Fibroblast of pulmonary artery (primary cell): Measurements from ENCODE around the gene GABRG3.

ENCODE experiments used
- DNase-seq: peaks from one replicate; pipeline ENCODE4 v3.0.0-alpha.2; 2010; ENCODE audit warnings: low read depth
- H3K4me3 ChIP-seq: replicated peaks from 2 replicates; pipeline ENCODE4 v1.5.1; 2011; ENCODE audit warnings: low read depth, mild to moderate bottlenecking, control low read depth, low read length, moderate library complexity
- CTCF ChIP-seq: IDR thresholded peaks from 2 replicates; pipeline ENCODE4 v1.5.1; 2011; ENCODE audit warnings: mild to moderate bottlenecking, control low read depth, low read length, inconsistent platforms; ENCODE audit errors: missing control alignments

Gene GABRG3

DNA sequence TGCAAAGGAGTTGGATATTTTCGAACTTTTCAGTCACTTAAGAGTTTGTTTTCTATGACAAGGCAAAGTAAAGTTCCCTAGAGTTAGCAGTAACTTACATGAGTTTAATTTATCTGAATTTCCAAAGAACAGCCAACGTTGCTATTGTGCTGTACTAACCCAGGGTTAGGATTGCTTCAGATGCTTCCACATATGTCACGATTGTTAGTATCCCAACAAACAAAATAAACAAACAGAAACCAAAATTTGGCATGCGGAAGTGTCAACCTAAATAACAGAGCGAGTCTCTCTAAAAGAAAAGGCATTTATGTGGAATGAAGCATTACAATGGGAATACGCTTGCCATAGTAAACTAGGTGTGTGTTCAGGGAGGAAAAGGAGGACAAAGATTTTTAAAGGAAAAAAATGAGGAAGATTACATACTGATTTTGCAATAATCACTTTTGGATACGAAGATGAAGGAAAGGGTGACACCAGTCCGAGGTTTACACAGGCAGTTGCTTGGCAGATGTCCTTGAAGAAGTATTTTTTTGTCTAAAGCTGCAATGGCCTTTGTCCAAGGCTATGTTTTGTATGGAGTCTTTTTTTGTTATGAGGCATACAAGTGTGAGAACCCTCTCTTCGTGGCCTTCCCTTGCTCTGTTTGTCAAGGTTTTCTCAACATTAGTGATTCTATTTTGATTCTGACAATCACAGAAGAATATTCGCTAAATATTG is 267.9 kb downstream of the GABRG3 start:
- no peak for DNase-seq
- TF ChIP-seq CTCF, result no peak
- no peak overlapping the region for H3K4me3 ChIP-seq

- H3K4me3 ChIP-seq, result no peak overlapping the region
- no peak for DNase-seq
- no peak for TF ChIP-seq CTCF
These were observed 271.0 kb downstream of the GABRG3 start for GRCh38 chr15:27241943-27242342.

GRCh38 chr15:27244047-27244446 is 273.1 kb downstream of the GABRG3 start:
- no peak overlapping the region for H3K4me3 ChIP-seq
- no peak for DNase-seq
- no peak for TF ChIP-seq CTCF

DNA sequence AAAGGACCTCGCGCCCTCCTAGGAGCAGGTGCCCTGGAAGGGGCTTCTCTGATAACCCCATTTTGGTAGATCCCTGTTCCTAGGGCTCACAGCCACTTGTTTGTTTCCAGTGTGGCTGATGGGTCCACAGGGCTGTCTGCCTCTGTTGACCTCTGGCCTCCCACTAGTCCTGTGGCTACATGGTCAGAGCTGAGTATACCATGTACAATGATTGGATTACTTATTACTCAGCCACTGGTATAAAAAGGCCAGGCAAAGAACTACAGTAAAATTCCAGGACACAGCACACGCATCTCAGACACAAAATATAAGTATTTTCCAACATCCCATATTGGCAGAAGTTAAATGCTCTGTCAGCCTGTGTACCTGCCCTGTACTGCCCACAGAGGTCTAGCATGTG is 277.3 kb downstream of the GABRG3 start:
- DNase-seq, result no peak
- TF ChIP-seq CTCF, result no peak
- H3K4me3 ChIP-seq, result no peak overlapping the region

DNA sequence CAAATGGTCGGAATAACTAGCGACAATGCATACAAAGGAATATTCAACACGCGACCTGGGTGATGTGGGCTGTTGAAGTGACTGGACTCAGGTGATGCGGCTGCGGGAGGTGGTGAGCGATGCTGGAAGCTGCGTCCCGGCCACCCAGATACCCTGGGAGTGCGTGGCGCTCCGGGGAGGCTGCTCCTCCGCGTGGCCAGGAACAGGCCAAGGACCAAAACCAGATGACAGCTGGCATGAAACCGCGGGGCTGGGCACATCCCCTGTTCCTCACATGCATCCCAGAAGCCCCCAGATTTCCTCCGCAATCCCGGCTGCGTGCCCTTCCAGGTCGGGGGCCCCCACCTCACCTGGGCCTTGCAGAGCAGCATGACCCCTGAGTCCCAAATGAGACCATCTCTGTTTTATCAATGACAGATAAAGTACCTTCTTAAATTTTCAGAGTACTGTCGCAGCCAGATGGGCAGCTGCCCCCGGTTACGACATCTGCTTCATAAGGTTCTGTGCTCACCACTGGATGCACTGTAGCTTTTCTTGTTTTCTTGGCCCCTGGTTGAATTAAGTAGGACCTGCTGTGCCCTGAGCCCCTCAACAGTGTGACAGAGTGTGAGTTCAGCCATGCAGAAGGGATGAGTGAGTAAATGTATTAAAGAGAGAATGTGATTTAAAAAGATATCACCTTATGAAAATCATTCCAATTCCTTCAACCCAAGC is 278.2 kb downstream of the GABRG3 start:
- no peak for TF ChIP-seq CTCF

DNA sequence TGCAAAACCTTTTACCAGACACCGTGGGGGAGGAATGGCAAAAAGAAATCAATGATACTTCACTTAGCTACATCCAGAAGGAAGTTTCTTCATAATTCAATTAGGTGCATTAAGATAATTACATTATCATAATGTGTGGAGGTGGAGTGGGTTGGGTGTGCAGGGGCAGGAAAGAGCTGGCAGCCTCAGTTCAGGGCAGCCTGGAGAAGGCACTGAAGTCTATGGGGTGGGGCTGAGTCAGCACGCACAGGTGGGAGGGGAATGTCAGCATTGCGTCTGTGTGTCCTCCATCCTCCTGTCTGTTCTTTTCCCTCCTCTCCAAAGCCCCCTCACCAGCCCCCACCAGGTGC is 278.8 kb downstream of the GABRG3 start:
- DNase-seq, result no peak
- no peak overlapping the region for H3K4me3 ChIP-seq
- no peak for TF ChIP-seq CTCF

More for the DNA sequence above, 278.2 kb downstream of the GABRG3 start:
- no peak for DNase-seq
- H3K4me3 ChIP-seq, result no peak overlapping the region

DNA sequence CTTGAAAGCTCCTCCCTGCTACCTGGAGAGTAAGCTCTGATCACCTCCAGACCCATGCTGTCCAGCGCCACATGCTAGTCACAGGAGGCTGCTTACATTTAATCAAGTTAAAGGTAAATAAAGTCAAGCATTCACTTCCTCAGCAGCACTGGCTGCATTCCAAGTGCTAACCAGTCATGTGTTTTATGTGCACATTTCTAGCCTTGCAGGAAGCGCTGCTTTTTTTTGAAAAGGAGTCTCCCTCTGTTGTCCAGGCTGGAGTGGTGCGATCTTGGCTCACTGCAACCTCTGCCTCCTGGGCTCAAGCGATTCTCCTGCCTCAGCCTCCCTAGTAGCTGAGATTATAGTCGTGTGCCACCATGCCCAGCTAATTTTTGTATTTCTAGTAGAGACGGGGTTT is 279.2 kb downstream of the GABRG3 start:
- H3K4me3 ChIP-seq, result no peak overlapping the region
- no peak for DNase-seq
- no peak for TF ChIP-seq CTCF
